ENCODE data around the gene TNNI2. TPM values are rescaled to one million over a fixed set of nuclear protein-coding genes. Genes with fewer than 3 reads are reported as not detected.

TNNI2 gene
- total RNA-seq, 1 donor from 2014 or later, result not detected

Small RNA genes within 50 kb of the gene (microRNA-seq; reads per million reads assigned to microRNA genes)
- not detected for gene MIR4298 (ENCODE audit: borderline number of aligned reads)
- not detected for gene MIR7847 (ENCODE audit: borderline number of aligned reads)

Other genes with a start within 250 kb of the TNNI2 start
- not detected for gene KRTAP5-2, start 240.7 kb upstream of the TNNI2 start, total RNA-seq
- not detected for gene KRTAP5-3, start 230.5 kb upstream of the TNNI2 start, total RNA-seq
- not detected for gene KRTAP5-4, start 216.8 kb upstream of the TNNI2 start, total RNA-seq
- not detected for gene KRTAP5-5, start 209.2 kb upstream of the TNNI2 start, total RNA-seq
- not detected for gene KRTAP5-6, start 141.8 kb upstream of the TNNI2 start, total RNA-seq
- gene IFITM10, start 88.4 kb upstream of the TNNI2 start, total RNA-seq, result 0.77 TPM
- gene CTSD, start 75.1 kb upstream of the TNNI2 start, total RNA-seq, result 1,004 TPM
- not detected for gene SYT8, start 4.0 kb upstream of the TNNI2 start, total RNA-seq
- 22.9 TPM for gene LSP1, start 14.1 kb downstream of the TNNI2 start, total RNA-seq
- gene PRR33, start 52.9 kb downstream of the TNNI2 start, total RNA-seq, result 4.4 TPM
- gene TNNT3, start 80.7 kb downstream of the TNNI2 start, total RNA-seq, result 46.1 TPM
- gene MRPL23, start 108.4 kb downstream of the TNNI2 start, total RNA-seq, result 102 TPM
- 738 TPM for gene H19, start 158.9 kb downstream of the TNNI2 start, total RNA-seq

All from left ventricle myocardium superior (tissue), 1 donor.